HG03439 (cell line): ENCODE results near the gene PLPP2.

Source experiments
- ATAC-seq: cut with Tn5 transposase; IDR thresholded peaks from one replicate; pipeline ENCODE4 v1.9.1; 2021; ENCODE audit warnings: mild to moderate bottlenecking, moderate library complexity; ENCODE audit not compliant: unreplicated experiment

Gene PLPP2

DNA sequence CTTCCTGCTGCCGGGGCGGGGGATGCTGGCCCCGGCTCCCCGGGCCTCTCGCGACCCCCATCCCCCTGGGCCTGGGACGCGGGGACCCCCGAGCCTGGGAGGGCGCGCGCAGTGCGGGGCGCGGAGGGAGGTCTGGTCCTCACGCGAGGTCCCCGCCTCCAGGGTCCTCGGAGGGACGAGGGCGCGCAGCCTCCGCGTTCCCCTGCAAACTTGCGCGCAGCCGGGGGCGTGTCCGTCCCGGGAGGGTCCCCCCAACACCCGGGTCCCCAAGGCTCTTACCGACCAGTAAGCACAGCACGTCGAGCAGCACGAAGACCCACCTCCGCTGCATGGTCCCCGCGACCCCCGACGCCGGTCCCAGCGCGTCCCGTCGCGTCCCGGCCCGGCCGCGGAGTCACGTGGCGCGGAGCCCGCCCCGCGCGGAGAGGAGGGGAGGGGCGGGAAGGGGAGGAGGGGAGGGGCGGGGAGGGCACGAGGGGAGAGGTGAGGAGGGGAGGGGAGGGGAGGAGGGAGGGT lies at the start of gene PLPP2:
PLPP2 (minus strand) TSS at position 398 of the 516 bp plus-strand sequence; CDS start at position 331, 67 bp downstream.
- ATAC-seq = no peak

- ATAC-seq = no peak
Observed at GRCh38 chr19:340620-341385, 49.6 kb upstream of the PLPP2 start.

- no peak for ATAC-seq
Observed at GRCh38 chr19:339262-339887, 48.2 kb upstream of the PLPP2 start.

GRCh38 chr19:338421-338820 lies 47.2 kb upstream of the PLPP2 start:
- no peak for ATAC-seq

DNA sequence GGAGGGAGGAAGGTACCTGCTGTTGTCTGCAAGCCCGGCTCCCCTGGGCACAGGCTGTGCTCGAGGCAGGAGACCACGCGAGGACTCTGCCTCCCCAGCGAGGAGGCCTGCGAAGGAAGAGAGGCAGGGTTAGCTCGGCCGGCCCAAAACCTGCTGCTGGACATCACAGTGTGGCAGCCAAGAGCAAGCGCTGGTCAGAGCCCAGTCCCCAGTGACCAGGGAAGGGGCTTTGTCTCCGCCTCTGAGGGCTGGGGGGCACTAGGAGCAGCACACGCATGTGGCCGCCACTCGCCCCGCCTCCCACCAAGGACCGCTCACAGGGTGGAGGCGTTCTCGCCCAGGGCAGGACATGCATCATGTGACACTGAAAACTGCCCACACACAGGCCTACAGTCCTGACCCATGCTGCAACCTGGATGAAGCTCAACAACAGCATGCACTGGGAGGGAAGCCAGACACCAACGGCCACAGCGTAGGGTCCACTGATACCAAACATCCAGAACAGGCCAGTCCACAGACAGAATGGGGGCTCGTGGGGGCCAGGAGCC lies 44.9 kb upstream of the PLPP2 start:
- no peak for ATAC-seq

- ATAC-seq = no peak
Observed at GRCh38 chr19:335486-336066, 44.4 kb upstream of the PLPP2 start.

- no peak for ATAC-seq
Observed at GRCh38 chr19:335072-335471, 43.9 kb upstream of the PLPP2 start.

- no peak for ATAC-seq
Observed at GRCh38 chr19:334296-335071, 43.3 kb upstream of the PLPP2 start.

DNA sequence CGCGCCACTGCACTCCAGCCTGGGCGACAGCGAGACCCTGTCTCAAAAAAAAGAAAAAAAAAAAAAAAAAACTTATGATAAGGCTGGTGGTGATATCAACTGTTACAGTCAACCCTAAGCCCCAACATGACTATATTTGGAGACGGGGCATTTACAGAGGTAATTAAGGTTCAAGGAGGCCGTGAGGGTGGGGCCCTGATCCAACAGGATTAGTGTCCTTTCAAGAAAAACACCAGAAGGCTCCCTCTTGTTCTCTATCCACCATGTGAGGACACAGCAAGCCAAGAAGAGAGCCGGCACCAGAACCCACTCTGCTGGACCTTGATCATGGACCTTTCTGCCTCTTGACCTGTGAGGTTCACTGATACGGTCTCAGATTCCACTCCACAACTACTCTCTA lies 39.3 kb upstream of the PLPP2 start:
- ATAC-seq = no peak

- ATAC-seq = no peak
Observed at GRCh38 chr19:329876-330275, 38.7 kb upstream of the PLPP2 start.

DNA sequence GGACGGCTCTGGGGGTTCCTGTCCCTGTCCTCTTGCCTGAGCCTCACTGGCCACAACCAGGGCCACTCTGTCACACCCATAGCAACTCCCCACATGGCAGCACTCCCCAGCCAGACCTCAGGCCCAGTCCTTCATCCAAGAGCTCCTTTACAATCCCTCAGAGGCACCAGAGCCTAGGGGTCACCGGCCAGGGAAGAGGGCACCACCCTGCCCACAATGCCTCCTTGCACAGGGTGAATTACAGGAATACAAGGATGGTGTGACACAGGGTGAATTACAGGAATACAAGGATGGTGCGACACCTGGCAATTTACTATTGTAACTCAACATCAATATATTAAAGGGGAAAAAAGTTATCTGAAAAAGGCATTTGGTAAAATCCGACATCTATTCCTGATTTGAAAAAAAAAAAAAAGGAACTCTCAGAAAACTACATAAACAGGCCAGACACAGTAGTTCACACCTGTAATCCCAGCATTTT lies 36.9 kb upstream of the PLPP2 start:
- ATAC-seq = no peak

- no peak for ATAC-seq
Observed at GRCh38 chr19:327291-328024, 36.3 kb upstream of the PLPP2 start.

DNA sequence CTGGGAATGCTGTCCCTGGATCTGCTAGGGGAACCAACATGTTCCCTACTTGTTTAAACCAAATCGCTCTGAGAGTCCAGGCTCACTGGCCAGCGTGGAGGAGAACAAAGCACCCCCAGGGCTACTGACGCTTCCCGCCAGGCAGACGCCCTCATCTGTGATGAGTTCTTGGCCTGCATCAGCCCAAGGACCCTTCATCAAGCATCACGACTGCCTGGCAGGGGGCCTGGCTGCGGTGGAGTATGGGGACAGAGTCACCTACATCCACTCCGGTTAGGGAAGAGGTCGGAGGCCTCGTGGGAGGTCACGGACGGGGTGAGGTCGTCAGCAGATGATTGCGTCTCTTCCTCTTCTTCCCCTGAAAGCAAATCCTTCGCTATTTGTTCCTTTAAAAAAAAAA lies 35.7 kb upstream of the PLPP2 start:
- no peak for ATAC-seq

DNA sequence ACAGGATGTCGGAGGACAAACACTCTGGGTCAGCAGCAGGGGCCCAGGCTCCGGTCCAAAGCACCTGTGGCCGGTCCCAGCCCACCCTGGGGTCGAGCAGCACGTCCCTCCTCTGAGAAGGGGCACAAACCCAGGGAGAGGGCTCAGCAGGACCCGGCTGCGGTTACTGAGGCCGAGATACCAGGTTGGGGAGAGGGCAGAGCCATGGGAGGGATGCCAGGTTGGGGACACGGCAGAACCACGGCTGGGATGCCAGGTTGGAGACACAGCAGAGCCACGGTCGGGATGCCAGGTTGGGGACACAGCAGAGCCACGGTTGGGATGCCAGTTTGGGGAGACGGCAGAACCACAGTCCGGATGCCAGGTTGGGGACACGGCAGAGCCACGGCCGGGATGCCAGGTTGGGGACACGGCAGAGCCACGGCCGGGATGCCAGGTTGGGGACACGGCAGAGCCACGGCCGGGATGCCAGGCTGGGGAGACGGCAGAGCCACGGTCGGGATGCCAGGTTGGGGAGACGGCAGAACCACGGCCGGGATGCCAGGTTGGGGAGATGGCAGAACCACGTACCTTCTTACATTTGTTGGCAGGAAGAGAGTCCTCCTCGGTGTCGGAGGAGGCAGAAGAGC lies 34.8 kb upstream of the PLPP2 start:
- no peak for ATAC-seq

DNA sequence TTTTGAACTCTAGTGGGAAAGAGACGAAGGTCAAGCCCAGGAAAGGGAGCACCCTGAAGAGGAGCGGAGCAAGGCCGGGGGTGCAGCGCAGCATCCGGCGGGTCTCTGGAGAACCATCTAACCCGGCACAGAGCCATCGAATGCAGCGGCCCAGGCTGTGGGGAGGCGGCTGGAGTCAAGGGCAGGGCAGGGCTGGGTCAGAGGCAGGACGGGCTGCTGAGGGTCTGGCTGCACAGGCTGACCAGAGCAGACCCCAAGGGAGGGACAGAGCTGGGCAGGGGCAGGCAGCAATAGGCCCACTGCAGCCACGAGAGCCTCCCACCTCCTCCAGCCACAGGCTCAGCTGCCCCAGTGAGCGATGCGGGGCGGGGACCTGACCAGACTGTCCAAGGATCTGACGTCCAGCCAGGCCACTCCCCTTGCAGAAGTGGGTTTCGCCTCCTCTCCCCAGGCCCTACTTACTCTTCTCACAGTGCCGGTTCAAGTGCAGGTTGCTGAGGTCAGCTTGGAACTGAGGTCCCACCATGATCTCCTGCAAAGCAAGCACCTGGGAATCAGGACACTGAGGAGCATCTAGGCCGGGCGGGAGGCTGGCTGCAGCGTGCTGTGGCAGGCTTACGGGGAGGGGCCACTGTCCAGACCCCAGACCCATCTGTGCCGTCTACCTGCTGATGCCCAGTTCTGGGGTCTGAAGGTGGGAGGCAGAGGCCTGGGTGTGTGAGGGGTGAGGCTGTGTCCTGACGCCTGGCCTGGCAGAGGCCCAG lies 34.2 kb upstream of the PLPP2 start:
- no peak for ATAC-seq

GRCh38 chr19:324716-325115 lies 33.5 kb upstream of the PLPP2 start:
- ATAC-seq = no peak

DNA sequence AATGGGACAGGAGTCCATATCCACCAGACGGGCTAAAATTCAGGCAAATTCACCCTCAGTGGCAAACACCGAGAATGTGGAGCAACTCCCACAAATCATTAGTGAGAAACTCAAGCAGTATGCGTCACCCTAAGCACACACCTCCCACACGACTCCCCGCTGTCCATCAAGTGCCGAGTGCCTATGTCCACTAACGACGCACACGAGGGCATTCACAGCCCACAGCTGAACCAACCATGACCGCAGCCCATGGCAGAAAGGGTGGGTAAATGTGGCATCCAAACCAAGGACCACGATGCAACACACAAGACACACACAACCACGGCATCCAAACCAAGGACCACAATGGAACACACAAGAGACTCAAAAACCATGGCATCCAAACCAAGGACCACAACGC lies 31.4 kb upstream of the PLPP2 start:
- ATAC-seq = no peak

DNA sequence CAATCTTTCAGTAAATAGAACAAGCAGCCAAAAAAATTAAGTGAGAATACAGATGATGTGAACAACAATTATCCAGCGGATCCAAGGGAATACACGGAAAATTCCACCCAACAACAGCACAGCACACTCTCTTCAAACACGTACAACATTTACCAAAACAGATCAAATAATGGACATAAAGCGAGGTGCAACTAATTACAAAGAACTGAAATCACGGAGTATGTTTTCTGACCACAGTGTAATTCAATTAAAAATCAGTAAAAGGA lies 27.2 kb upstream of the PLPP2 start:
- ATAC-seq = no peak
